Thyroid gland (tissue), 4 donors: ENCODE data around the gene B4GALNT4.

Source experiments
- POLR2A ChIP-seq, 2 donors: fragments of 450-650 bp; IDR thresholded peaks; one replicate each; pipeline ENCODE4 v1.6.1; 2017; ENCODE audit warnings: antibody characterized with exemption in 2 of 2, mild to moderate bottlenecking in 2 of 2, moderate library complexity in 1 of 2
- TF ChIP-seq, protein P1 (sequence below), 6 experiments: fragments of 200-600 bp in 3 of 6; fragments of 450-650 bp in 3 of 6; sonication (generic) in 3 of 6; IDR thresholded peaks; one replicate each; pipeline ENCODE4 v1.5.1; 2016 to 2019; ENCODE audit warnings: antibody characterized with exemption in 6 of 6, mild to moderate bottlenecking in 2 of 6, inconsistent platforms in 1 of 6, moderate library complexity in 1 of 6

DNA sequence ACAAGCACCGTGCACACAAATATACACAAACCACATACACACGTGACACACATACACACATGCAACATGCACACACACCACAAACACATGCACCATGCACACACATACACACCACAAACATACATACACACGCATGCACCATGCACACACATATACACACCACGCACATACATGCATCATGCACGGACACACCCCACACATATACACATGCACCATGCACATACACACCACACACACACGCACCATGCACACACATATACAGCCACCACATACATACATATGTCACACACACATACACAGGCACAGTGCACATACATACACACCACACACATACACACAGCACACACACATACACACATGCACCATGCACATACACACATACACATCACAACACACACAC, 12.7 kb upstream of the B4GALNT4 start:
- TF ChIP-seq, protein P1, sequence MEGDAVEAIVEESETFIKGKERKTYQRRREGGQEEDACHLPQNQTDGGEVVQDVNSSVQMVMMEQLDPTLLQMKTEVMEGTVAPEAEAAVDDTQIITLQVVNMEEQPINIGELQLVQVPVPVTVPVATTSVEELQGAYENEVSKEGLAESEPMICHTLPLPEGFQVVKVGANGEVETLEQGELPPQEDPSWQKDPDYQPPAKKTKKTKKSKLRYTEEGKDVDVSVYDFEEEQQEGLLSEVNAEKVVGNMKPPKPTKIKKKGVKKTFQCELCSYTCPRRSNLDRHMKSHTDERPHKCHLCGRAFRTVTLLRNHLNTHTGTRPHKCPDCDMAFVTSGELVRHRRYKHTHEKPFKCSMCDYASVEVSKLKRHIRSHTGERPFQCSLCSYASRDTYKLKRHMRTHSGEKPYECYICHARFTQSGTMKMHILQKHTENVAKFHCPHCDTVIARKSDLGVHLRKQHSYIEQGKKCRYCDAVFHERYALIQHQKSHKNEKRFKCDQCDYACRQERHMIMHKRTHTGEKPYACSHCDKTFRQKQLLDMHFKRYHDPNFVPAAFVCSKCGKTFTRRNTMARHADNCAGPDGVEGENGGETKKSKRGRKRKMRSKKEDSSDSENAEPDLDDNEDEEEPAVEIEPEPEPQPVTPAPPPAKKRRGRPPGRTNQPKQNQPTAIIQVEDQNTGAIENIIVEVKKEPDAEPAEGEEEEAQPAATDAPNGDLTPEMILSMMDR (IDR thresholded peaks at IDR 0.05), result no peak
- TF ChIP-seq POLR2A (IDR thresholded peaks at IDR 0.05), result no peak
